HepG2 (cell line): Measurements from ENCODE around the gene FMC1. TPM values are rescaled to one million over a fixed set of nuclear protein-coding genes. Genes with fewer than 3 reads are reported as not detected.
A peak's percentile ranks its signal among the peaks of the same experiment; 100 is the strongest.

Source experiments
- ATAD3A ChIP-seq: sonication (generic); formaldehyde crosslinking; IDR thresholded peaks from 2 replicates; pipeline ENCODE4 v1.4.0; 2020; ENCODE audit warnings: missing genetic modification reagents
- CBX2 ChIP-seq, 2 experiments: fragments of 200-600 bp in 1 of 2; sonication (generic); formaldehyde crosslinking in 1 of 2; IDR thresholded peaks; 2 replicates each; pipeline versions ENCODE4 v1.7.0 to v1.8.1; 2018 to 2022; ENCODE audit warnings: low read depth in 2 of 2, low read length in 1 of 2, mild to moderate bottlenecking in 1 of 2, missing genetic modification reagents in 1 of 2
- CHD2 ChIP-seq: IDR thresholded peaks from 2 replicates; pipeline ENCODE4 v1.6.1; 2011; ENCODE audit warnings: low read depth, low read length, improper control_type of control experiment
- FOXK1 ChIP-seq: sonication (generic); formaldehyde crosslinking; IDR thresholded peaks from 2 replicates; pipeline ENCODE4 v1.4.0; 2020; ENCODE audit warnings: low read depth, missing genetic modification reagents, borderline replicate concordance
- GATAD1 ChIP-seq: IDR thresholded peaks from 2 replicates; pipeline ENCODE4 v1.6.1; 2016; ENCODE audit warnings: missing genetic modification reagents, missing compliant biosample characterization
- HDAC2 ChIP-seq: sonication (generic); formaldehyde crosslinking; IDR thresholded peaks from 2 replicates; pipeline ENCODE4 v1.4.0; 2020; ENCODE audit warnings: missing genetic modification reagents
- PRPF4 ChIP-seq: fragments of 200-400 bp; formaldehyde crosslinking; IDR thresholded peaks from 2 replicates; pipeline ENCODE4 v1.6.1; 2016; ENCODE audit warnings: low read length, low read depth; ENCODE audit not compliant: poor library complexity, severe bottlenecking
- RFXANK ChIP-seq: IDR thresholded peaks from 2 replicates; pipeline ENCODE4 v1.6.1; 2016
- SNRNP70 ChIP-seq: fragments of 200-400 bp; formaldehyde crosslinking; IDR thresholded peaks from 2 replicates; pipeline ENCODE4 v1.6.1; 2017; ENCODE audit warnings: mild to moderate bottlenecking, low read depth, low read length, moderate library complexity
- SOX13 ChIP-seq, 3 experiments: fragments of 450-650 bp in 1 of 3; sonication (generic) in 1 of 3; formaldehyde crosslinking in 1 of 3; IDR thresholded peaks in 2 of 3; conservative IDR thresholded peaks in 1 of 3; 2 replicates each; pipeline versions ENCODE4 v1.5.0 to v1.6.1; 2016 to 2020; ENCODE audit warnings: antibody characterized with exemption in 1 of 3, mild to moderate bottlenecking in 1 of 3, missing compliant biosample characterization in 1 of 3, missing genetic modification reagents in 1 of 3, moderate library complexity in 1 of 3
- TARDBP ChIP-seq: sonication (generic); formaldehyde crosslinking; IDR thresholded peaks from 2 replicates; pipeline ENCODE4 v1.8.0; 2022; ENCODE audit warnings: mild to moderate bottlenecking, missing genetic modification reagents
- TP53 ChIP-seq: sonication (generic); formaldehyde crosslinking; conservative IDR thresholded peaks from 2 replicates; pipeline ENCODE4 v1.4.0; 2020; ENCODE audit warnings: missing genetic modification reagents
- YY1 ChIP-seq: IDR thresholded peaks from 2 replicates; pipeline ENCODE4 v1.6.1; 2011; ENCODE audit warnings: low read length, low read depth, moderate library complexity, mild to moderate bottlenecking; ENCODE audit not compliant: insufficient read depth, insufficient replicate concordance
- ZBTB1 ChIP-seq: sonication (generic); formaldehyde crosslinking; IDR thresholded peaks from 2 replicates; pipeline ENCODE4 v1.4.0; 2020; ENCODE audit warnings: missing genetic modification reagents, borderline replicate concordance
- ZNF142 ChIP-seq: sonication (generic); formaldehyde crosslinking; IDR thresholded peaks from 2 replicates; pipeline ENCODE4 v1.4.0; 2020; ENCODE audit warnings: missing genetic modification reagents
- ZNF350 ChIP-seq: sonication (generic); formaldehyde crosslinking; IDR thresholded peaks from 2 replicates; pipeline ENCODE4 v1.4.0; 2020; ENCODE audit warnings: mild to moderate bottlenecking, low read depth, missing genetic modification reagents, borderline replicate concordance
- ZNF740 ChIP-seq: sonication (generic); formaldehyde crosslinking; IDR thresholded peaks from 2 replicates; pipeline ENCODE4 v1.4.0; 2020; ENCODE audit warnings: missing genetic modification reagents
- ZNF784 ChIP-seq: sonication (generic); formaldehyde crosslinking; IDR thresholded peaks from 2 replicates; pipeline ENCODE4 v1.5.1; 2020; ENCODE audit warnings: missing genetic modification reagents, mild to moderate bottlenecking, borderline replicate concordance
- ZNF790 ChIP-seq: sonication (generic); formaldehyde crosslinking; IDR thresholded peaks from 2 replicates; pipeline ENCODE4 v1.8.0; 2022; ENCODE audit warnings: missing genetic modification reagents, mild to moderate bottlenecking, borderline replicate concordance
- ZZZ3 ChIP-seq: sonication (generic); formaldehyde crosslinking; IDR thresholded peaks from 2 replicates; pipeline ENCODE4 v1.4.0; 2020; ENCODE audit warnings: missing genetic modification reagents, mild to moderate bottlenecking, borderline replicate concordance
- polyA plus RNA-seq, 8 experiments: library from polyadenylated mRNA; depleted of rRNA in 3 of 8; stranded (reverse) in 7 of 8; unstranded in 1 of 8; fragments of >200 nt; fragmentation: Illumina TruSeq in 4 of 8; extraction: Trizol in 4 of 8; gene quantifications; 2 replicates each; pipeline versions ENCODE4 v1.2.1 to v1.2.3, GENCODE V29; 2011 to 2016; ENCODE audit warnings: low read depth in 4 of 8, missing spikeins in 1 of 8, mixed read lengths in 1 of 8; ENCODE audit not compliant: insufficient read depth in 1 of 8
- total RNA-seq, 5 experiments: library from RNA; depleted of rRNA; stranded (reverse); fragments of >200 nt; fragmentation: Illumina TruSeq; extraction: Trizol; gene quantifications; 2 replicates each; pipeline ENCODE4 v1.2.3, GENCODE V29; 2016; ENCODE audit warnings: low read depth in 1 of 5

Gene FMC1
- total and polyA plus RNA-seq, 2 of the 13 experiments (the other 11 are each of a cell fraction or from before 2014, with no cell fraction given), result 39.2 to 50.7 TPM

GRCh38 chr7:139359366-139360209, 18.5 kb downstream of the FMC1 start, which contains the start of gene LUC7L2 (continued):
- no peak for TF ChIP-seq PRPF4
- TF ChIP-seq ZNF142 (CRISPR knock-in tag), result peak; percentile 91; the same call in 1 of the 2 replicates
- TF ChIP-seq ZNF790 (CRISPR knock-in tag), result no peak
- TF ChIP-seq TARDBP (CRISPR knock-in tag), result peak; percentile 53; the same call in 1 of the 2 replicates
- peak; percentile 56 for TF ChIP-seq YY1
- no peak; the same call in 1 of the 2 replicates for TF ChIP-seq ZNF784 (CRISPR knock-in tag)
- TF ChIP-seq ZBTB1, result no peak
- TF ChIP-seq ZZZ3 (CRISPR knock-in tag), result peak; percentile 22; the same call in 1 of the 2 replicates
- TF ChIP-seq SNRNP70, result no peak
- TF ChIP-seq ZNF350 (CRISPR knock-in tag), result no peak; the same call in 1 of the 2 replicates
- no peak for TF ChIP-seq ATAD3A (CRISPR knock-in tag)
- TF ChIP-seq FOXK1 (CRISPR knock-in tag), result 0 out of 2 replicates have a peak, but pooled peaks have one; percentile 10
- TF ChIP-seq HDAC2 (CRISPR knock-in tag), result peak; percentile 64
- peak; percentile 80 for TF ChIP-seq GATAD1
- TF ChIP-seq RFXANK (CRISPR knock-in tag), result no peak; the same call in 1 of the 2 replicates
- peak; percentile 10; the same call in 1 of the 2 replicates for TF ChIP-seq SOX13 (IDR thresholded peaks at IDR 0.05)
- TF ChIP-seq SOX13 (CRISPR knock-in tag; conservative IDR thresholded peaks at IDR 0.05 in 1 of 2, IDR thresholded peaks at IDR 0.05 in 1 of 2), result peak in 1 of 2 experiments; percentile 32; a peak in 1 of 4 replicates
- TF ChIP-seq CBX2 (IDR thresholded peaks at IDR 0.05; ENCODE audit: low read depth, low read length), result no peak
- TF ChIP-seq CBX2 (CRISPR knock-in tag; IDR thresholded peaks at IDR 0.05; ENCODE audit: low read depth), result no peak
- peak; percentile 84; the same call in 1 of the 2 replicates for TF ChIP-seq TP53 (CRISPR knock-in tag)
- peak; percentile 100 for TF ChIP-seq CHD2
- peak; percentile 93 for TF ChIP-seq ZNF740 (CRISPR knock-in tag)
